Cardiac atrium fibroblast (primary cell): ENCODE measurements around the gene GSTM1. TPM values are rescaled to one million over a fixed set of nuclear protein-coding genes. Genes with fewer than 3 reads are reported as not detected.

Source experiments
- total RNA-seq: library from RNA; depleted of rRNA; stranded (reverse); fragments of >200 nt; gene quantifications from 2 replicates; pipeline ENCODE4 v1.2.3, GENCODE V29; 2015

GSTM1 gene
- not detected in 2 replicates for total RNA-seq

GRCh38 chr1:109687641-109688499 is at the start of gene GSTM1:
TSS of gene GSTM1 (plus strand) at chr1:109687817. CDS start at chr1:109687874, 57 bp downstream.

GRCh38 chr1:109655615-109656519 is 31.8 kb upstream of the GSTM1 start, which contains the start of gene GSTM4:
TSS of gene GSTM4 (plus strand) at chr1:109656099. CDS start at chr1:109656390, 291 bp downstream.

GRCh38 chr1:109667452-109668122 is 20.0 kb upstream of the GSTM1 start, which contains the start of gene GSTM2:
TSS of gene GSTM2 (plus strand) at chr1:109668057. CDS start at chr1:109668116, 59 bp downstream.

GRCh38 chr1:109711593-109712320 is 24.1 kb downstream of the GSTM1 start, which contains the start of gene GSTM5:
TSS of gene GSTM5 (plus strand) at chr1:109712251. CDS start at chr1:109712313, 62 bp downstream.

GRCh38 chr1:109740615-109741373 is 53.2 kb downstream of the GSTM1 start, which contains the start of gene GSTM3:
TSS of gene GSTM3 (minus strand) at chr1:109741038. CDS start at chr1:109740287, 751 bp downstream.

Other genes with a start within 250 kb of the GSTM1 start
- gene SYPL2, start 221.3 kb upstream of the GSTM1 start, total RNA-seq, result under 0.01 TPM in 2 replicates
- 3.1 and 4.7 TPM in 2 replicates for gene ATXN7L2, start 203.9 kb upstream of the GSTM1 start, total RNA-seq
- 6.5 and 7.8 TPM in 2 replicates for gene CYB561D1, start 193.7 kb upstream of the GSTM1 start, total RNA-seq
- 0.36 and 1.6 TPM in 2 replicates for gene AMIGO1, start 178.1 kb upstream of the GSTM1 start, total RNA-seq
- gene GPR61, start 147.9 kb upstream of the GSTM1 start, total RNA-seq, result not detected in 2 replicates
- gene GNAI3, start 139.2 kb upstream of the GSTM1 start, total RNA-seq, result 10.0 and 10.5 TPM in 2 replicates
- 9.0 TPM in 1 of 2 replicates, not detected in the other for gene GNAT2, start 68.2 kb upstream of the GSTM1 start, total RNA-seq
- 74.8 and 93.0 TPM in 2 replicates for gene AMPD2, start 68.0 kb upstream of the GSTM1 start, total RNA-seq
- 16.4 and 21.2 TPM in 2 replicates for gene GSTM4, start 31.7 kb upstream of the GSTM1 start, total RNA-seq
- 9.9 and 16.8 TPM in 2 replicates for gene GSTM2, start 19.8 kb upstream of the GSTM1 start, total RNA-seq
- gene GSTM5, start 24.4 kb downstream of the GSTM1 start, total RNA-seq, result 0.49 TPM in 1 of 2 replicates, not detected in the other
- 33.5 and 34.1 TPM in 2 replicates for gene GSTM3, start 53.2 kb downstream of the GSTM1 start, total RNA-seq
- gene EPS8L3, start 76.1 kb downstream of the GSTM1 start, total RNA-seq, result not detected in 2 replicates
- 53.4 and 87.2 TPM in 2 replicates for gene CSF1, start 223.0 kb downstream of the GSTM1 start, total RNA-seq